ENCODE data around the gene ZNF511.

GRCh38 chr10:133293810-133294119 lies 14.9 kb upstream of the ZNF511 start:
- TF ChIP-seq EZH2 (IDR thresholded peaks at IDR 0.05; ENCODE audit: low read depth) (no peak), CTCF (conservative IDR thresholded peaks at IDR 0.05) (no peak)
